HT-29 (cell line): ENCODE measurements around the gene HERC2. TPM values are rescaled to one million over a fixed set of nuclear protein-coding genes. Genes with fewer than 3 reads are reported as not detected.
A peak's percentile ranks its signal among the peaks of the same experiment; 100 is the strongest.

Source experiments
- DNase-seq: peaks from one replicate; pipeline ENCODE4 v3.0.0-alpha.2; 2015; ENCODE audit warnings: low spot score
- total RNA-seq: library from RNA; depleted of rRNA; stranded (reverse); fragments of >200 nt; shearing (Covaris generic); gene quantifications from 2 replicates; pipeline ENCODE4 v1.2.3, GENCODE V29; 2014

The HERC2 gene
- total RNA-seq, 1 experiment from 2014 or later = 84.9 TPM

- no peak for DNase-seq
These were observed 224.2 kb downstream of the HERC2 start for GRCh38 chr15:28097656-28098359.

GRCh38 chr15:28096670-28097431 lies 225.1 kb downstream of the HERC2 start:
- no peak for DNase-seq

DNA sequence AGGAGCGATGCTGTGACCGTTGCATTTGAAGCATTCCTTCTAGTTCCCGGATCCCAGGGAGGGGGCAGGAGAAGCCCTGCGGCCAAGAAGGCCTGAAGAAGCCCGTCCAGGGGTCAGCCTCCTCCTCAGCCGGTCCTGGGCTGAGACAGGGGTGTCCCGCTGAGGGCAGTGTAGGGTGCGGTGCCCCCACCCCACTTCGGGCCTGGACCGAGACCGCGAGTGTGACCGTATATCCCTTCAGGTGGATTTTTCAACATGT lies 225.6 kb downstream of the HERC2 start:
- DNase-seq = no peak

DNA sequence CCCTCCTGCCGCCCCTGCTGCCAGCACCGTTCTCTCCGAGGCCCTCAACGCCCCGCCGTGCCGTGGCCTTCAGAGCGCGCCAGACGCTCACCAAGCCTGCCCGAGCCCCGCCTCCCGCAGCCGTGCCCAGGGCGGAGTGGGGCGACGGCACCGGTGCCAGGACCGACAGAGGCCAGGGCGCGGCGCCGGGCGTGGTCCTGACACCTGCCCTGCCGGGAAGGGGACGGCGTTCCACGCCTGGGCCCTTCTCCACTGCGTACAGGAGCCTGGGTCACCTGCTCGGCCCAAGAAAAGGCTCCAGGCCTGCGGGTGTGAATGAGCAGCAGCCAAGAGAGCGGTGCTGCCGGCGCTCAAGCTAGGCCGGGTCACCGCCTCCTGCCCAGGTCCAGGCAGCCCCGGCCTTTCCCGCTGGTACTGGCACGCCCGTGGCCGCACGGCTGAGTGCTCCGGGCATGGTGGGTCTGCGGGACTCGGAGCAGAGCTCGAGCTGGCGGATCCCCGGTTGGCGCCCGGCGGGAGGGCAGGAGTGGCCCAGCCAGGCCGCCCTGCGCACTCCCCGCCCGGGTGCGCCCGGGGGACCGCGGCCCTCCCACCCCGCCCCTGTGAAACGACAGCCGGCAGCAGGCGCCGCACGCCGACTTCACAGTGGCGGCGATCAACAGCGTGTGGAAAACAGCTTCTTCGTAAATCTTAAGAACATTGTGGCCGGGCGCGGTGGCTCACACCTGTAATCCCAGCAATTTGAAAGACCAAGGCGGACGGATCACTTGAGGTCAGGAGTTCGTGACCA lies 227.1 kb downstream of the HERC2 start:
- no peak for DNase-seq

DNA sequence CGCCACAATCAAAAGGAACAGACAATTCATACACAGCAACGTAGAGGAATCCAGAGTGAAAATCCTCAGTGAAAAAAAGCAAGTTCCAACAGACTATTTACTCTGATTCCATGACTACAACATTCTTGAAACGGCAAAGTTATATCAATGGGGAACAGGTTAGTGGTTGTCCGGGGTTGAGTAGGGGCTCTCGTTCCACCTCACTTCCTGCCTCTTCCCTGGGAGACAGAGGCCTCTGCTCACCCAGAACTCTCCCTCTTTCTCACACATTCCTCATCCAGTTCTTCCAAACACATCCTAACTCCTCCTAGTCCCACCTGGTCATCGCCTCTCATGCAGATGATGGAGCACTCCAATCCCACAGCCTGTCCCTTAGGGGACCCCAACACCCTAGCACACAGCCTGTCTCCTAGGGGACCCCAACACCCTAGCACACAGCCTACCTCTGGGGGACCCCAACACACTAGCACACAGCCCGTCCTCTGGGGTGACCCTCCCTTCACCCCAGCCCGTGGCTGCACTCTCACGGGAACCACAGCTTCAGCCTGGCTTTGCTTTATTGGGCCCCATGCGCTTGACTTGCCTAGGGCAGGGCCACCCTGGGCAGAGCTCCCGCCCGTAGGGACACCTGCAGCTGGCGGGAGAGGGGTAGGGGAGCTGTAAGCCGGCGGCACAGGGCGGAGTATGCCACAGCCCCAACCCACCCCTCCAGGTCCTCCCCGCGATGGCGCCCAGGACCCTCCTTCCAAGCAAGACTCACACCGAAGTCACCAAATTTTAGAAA lies 228.0 kb downstream of the HERC2 start:
- DNase-seq = no peak

DNA sequence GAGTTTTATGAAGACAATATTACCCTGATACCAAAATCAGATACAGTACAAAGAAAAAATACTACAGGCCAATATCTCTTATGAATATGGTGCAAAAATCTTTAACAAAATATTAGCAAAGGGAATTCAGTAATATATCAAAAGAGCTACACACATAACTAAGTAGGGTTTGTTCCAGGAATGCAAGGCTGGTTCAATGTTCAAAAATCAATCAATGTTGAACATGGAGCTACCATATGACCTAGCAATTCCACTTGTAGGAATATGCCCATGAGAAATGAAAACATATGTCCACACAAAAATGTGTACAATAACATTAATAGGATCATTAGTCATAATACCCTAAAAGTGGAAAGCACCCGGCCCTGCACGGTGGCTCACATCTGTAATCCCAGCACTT lies 230.7 kb downstream of the HERC2 start:
- no peak for DNase-seq

DNA sequence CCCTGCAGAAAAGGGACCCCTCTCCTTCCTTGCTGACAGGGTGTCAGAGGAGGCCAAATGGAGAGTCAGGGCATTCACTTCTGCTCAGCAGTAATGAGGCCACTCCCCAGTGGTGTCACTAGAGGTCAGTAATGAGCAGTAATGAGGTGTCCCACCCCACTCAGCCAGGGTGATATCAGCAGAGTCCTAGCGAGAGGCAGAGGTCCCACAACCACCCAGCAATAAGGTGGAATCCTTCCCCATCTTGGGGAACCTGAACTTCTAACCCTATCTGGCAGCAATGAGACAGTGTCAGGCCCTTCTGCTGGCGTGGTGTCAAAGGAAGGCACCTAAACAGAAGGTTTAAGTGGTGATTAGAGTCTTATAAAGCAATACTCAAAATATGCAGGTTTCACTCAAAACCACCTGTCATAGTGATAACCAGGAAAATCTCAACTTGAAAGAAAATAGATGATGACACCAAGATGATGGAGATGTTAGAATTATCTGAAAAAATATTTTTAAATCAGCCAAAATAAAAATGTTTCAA lies 235.7 kb downstream of the HERC2 start:
- DNase-seq = peak; percentile 79

DNA sequence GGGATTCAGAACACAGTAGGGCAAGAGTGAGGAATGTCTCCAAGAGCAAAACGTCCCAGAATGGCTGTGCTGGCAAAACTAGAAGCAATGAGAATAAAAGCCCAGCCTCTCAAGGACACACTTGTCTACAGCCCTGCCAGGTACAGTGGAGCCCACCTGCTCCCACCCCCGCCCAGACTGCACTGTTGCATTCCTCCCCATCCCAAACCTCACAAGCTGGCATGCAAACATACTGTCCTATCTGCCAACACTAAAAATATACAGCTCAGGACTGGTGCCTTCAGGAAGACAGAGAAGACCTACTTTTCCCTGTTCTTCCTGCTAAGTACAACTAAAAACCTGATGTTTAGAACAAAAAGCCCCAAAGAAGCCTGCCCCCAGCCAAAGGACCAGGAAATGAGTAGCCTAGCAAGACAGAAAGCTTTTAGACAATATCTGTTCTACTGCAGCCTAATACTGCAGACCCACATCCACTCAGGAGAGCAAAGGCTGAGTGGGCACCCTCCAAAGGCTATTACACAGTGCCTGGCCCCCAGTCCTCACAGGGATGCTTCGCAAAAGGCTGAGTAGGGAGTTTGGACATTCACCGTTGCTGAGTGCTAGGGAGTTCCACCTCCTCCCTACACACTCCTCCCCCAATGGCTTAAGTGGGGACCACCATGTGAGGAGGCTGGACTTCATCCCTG lies 236.3 kb downstream of the HERC2 start:
- no peak for DNase-seq

DNA sequence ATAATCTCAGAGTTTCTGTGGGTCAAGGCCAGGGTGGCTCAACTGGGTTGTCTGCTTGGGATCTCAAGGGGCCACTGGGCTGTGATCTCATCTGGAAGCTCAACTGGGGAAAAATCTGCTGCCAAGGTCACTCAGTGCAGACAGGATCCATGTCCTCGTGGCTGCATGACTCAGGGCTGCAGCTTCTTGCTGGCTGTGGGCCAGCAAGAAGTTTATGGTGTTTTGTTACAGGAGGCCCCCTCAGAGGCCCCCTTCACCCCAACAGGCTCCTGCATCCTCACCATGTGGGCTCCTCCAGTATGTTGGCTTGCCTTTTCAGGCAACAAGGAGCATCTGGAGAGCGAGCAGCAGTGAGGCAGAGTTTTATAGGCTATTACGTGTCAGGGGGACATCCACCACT lies 237.4 kb downstream of the HERC2 start:
- no peak for DNase-seq

GRCh38 chr15:28082891-28083684 lies 238.9 kb downstream of the HERC2 start:
- DNase-seq = no peak

- DNase-seq = no peak
These were observed 240.4 kb downstream of the HERC2 start for GRCh38 chr15:28081594-28081993.

- DNase-seq = no peak
These were observed 241.6 kb downstream of the HERC2 start for GRCh38 chr15:28080386-28080785.

DNA sequence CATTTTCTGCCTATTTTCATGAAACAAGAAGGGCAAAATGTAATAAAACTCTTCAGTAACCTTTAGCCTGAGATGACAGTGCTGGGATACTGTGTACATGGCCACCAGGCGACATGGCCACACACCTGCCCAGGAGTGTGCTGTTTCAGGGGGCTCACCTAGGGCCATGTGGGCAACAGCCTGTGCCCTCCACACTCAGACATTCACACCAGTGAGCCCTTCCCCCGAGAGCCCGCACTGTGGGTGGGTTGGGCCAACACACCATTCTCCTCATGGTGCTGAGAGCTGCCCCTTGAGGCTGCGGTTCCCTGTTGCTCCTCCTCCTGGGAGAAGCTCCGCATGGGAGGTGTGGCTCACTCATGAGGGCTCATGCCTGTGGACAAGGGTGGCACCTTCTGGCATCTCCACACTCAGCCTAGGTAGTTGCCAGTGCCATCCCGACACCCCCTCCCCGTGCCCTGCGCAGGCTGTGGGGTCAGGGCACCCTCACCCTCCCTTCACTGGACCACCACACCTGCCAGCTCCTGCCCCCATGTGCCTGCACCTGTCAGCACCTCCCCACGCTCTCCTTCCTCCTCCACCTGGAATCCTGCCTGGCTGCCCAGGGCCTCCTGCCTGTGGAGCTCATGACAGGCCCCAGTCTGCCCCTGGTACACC lies 242.5 kb downstream of the HERC2 start:
- DNase-seq = no peak

DNA sequence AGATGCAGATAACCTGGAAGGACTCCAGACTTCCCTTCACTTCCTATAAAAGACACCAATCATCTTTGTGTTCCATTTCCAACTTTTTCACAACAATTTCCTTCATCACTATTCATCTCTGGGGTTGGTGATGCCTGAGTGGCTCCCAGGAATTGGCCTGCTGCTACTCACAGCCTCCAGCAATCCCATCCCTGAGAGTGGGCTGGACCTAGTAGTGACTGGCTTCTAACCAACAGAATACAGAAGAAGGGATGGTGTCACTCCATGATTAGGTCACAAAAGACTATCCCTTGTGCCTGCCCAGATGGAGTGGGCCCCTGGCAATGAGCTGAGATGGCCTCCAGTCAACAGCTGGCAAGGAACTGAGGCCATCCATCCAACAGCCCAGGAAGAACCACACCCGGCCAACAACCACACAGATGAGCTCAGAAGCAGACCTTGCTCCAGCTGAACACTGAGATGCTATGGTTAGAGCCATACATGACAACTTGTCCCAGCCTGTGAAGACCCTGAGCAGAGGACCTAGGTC lies 243.7 kb downstream of the HERC2 start:
- no peak for DNase-seq

- no peak for DNase-seq
These were observed 246.4 kb downstream of the HERC2 start for GRCh38 chr15:28075573-28075972.

- DNase-seq = no peak
These were observed 253.0 kb downstream of the HERC2 start for GRCh38 chr15:28068930-28069329.

GRCh38 chr15:28066231-28066630 lies 255.7 kb downstream of the HERC2 start:
- no peak for DNase-seq
